NCI-H187 (cell line): Measurements from ENCODE around the gene CA10.
A peak's percentile ranks its signal among the peaks of the same experiment; 100 is the strongest.

Experiments
- DNase-seq, 2 experiments: peaks; one replicate each; lab custom pipeline; 2025; lab: John Stamatoyannopoulos, UW

Gene CA10

DNA sequence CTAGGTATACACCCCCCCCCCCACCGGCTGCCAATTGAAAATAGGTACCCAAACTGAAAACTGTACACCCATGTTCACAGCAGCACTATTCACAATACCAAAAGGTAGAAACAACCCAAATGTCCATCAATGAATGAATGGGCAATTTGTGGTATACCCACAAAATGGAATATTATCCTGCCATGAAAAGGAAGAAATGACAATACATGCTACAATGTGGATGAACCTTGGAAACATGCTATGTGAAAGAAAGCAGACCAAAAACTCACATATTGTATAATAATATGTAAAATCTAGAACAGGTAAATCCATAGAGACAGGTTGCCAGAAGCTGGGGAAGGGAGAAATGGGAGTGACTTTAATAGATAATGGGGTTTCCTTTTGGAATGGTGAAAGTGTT lies 480.6 kb downstream of the CA10 start:
- DNase-seq, result no peak

- DNase-seq, result no peak
Observed at GRCh38 chr17:51676691-51677487, 481.6 kb downstream of the CA10 start.

- DNase-seq, result no peak
Observed at GRCh38 chr17:51674579-51675255, 483.8 kb downstream of the CA10 start.

- no peak for DNase-seq
Observed at GRCh38 chr17:51673070-51673469, 485.4 kb downstream of the CA10 start.

- DNase-seq, result no peak
Observed at GRCh38 chr17:51672065-51672464, 486.4 kb downstream of the CA10 start.

- no peak for DNase-seq
Observed at GRCh38 chr17:51670899-51671298, 487.6 kb downstream of the CA10 start.

DNA sequence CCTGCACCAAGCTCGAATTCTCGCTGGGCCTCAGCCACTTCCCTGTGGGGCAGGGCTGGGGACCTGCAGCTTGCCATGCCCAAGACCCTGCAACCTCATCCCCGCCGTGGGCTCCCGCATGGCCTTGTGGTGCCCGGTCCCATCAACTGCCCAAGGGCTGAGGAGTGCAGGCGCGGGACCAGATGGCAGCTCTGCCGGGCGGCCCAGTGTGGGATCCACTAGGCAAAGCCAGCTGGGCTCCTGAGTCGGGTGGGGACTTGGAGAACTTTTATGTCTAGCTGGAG lies 489.6 kb downstream of the CA10 start:
- no peak for DNase-seq

- DNase-seq, result no peak
Observed at GRCh38 chr17:51668155-51668962, 490.2 kb downstream of the CA10 start.

- DNase-seq, result no peak
Observed at GRCh38 chr17:51667706-51668083, 490.8 kb downstream of the CA10 start.

DNA sequence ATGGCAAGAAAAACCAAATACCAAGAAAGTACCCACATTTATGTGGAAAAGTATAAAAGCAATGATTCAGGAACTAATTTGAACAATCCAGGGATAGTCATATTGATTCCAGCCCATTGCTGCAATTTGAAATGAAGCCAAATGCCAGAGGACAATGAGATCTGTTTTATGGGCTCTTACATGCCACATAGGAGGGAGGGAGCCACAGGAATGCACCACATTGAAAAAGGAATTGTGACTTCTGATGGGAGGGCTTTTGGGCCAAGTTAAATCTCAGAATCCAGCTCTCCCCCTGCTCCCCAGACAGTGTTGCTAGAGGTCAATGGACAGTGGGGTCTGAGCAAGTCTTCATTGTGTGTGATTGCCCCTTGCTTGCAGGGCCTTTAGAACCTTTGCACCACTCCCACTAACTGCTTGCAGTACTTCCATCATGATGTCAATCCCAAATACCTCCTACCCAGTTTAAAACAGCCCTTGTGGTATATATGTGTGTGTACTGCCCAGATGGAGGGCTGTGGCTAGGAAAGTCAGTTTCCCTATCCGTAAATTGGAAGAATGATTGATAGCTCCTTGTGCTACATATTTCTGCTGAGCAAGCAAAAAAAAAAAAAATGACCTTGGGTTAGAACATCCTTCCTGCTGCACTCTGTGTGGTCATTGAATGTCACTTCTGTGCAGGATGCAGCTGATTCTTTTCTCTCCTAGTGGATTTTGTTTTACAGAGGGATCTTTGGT lies 491.4 kb downstream of the CA10 start:
- no peak for DNase-seq

GRCh38 chr17:51662204-51663056 lies 496.1 kb downstream of the CA10 start:
- DNase-seq, result no peak

DNA sequence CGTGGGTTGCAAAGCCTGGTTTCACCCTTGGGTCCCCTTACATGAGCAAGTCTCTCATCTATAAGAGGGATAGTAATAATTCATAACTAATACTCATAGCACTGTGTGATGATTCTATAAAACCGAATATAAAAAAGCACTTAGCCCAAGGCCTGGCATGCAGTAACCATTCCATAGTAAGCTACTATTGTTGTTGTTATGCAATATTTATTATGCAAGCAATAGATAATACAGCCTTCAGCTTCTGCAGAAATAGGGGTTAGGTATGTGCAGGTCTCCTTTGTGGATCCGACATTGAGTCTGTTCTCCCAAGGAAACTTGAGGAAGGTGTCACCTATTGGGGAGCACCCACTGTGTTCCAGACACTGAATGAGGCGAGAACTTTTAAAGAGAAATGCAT lies 497.1 kb downstream of the CA10 start:
- no peak for DNase-seq

GRCh38 chr17:51660266-51660665 lies 498.2 kb downstream of the CA10 start:
- no peak for DNase-seq

DNA sequence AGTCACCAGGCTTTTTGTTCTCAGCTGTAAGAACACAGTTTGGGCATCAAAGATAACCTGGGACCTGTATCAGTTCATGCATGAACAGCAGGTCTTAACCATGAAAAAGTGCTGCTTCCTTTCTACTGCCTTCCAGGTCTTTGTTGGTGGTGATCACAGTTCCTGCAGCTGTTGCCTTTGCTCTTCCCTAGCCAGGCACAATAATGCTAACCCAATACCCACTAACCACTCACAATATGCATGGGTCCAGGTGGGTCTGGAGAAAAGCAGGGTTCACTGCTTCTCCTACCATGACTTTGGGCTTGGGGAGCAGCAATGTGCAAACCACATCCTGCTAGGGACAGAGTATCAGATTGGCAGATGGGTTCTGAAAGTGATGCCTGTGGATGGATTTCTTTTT lies 501.3 kb downstream of the CA10 start:
- no peak for DNase-seq

GRCh38 chr17:51653878-51654277 lies 504.6 kb downstream of the CA10 start:
- no peak for DNase-seq

DNA sequence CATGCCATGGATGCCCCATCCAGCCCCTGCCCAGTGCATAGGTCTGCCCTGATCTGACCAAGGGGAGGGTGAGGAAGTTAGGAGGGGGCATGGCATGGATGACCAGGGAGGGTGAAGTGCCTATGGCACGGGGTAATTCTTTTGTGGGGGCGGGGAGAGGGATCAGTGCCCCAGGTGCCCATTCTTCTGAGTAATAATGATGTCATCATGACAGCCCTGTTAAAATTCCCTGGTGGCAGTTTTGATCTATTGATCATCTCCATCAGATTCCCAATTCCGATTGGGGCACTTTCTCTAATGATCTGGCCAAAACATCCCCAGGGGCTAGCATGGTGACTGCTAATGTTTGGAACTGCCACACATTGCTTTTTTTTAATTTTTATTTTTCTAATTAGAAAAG lies 506.0 kb downstream of the CA10 start:
- DNase-seq, result no peak

GRCh38 chr17:51651513-51652298 lies 506.8 kb downstream of the CA10 start:
- DNase-seq, result no peak

DNA sequence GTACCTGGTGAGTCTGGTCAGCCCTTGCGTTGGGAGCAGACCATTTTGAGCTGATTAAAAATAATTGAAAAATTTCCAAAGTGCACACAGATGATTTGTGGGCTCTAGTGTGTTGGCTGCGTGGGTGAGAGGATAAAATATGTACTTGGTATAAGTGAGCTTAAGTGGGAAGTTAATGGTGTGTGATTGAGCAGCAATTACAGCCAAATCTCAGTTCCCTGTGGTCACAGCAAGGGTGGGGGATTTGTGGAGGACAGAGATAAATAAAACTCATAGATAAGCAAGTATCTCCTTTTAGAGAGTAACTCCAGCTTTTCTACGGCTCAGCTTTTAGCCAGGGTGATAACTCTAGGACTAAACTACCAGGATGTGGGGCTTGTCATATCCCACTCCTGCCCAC lies 507.7 kb downstream of the CA10 start:
- DNase-seq, result peak in 1 of 2 experiments; percentile 4

- DNase-seq, result no peak
Observed at GRCh38 chr17:51650202-51650601, 508.3 kb downstream of the CA10 start.

DNA sequence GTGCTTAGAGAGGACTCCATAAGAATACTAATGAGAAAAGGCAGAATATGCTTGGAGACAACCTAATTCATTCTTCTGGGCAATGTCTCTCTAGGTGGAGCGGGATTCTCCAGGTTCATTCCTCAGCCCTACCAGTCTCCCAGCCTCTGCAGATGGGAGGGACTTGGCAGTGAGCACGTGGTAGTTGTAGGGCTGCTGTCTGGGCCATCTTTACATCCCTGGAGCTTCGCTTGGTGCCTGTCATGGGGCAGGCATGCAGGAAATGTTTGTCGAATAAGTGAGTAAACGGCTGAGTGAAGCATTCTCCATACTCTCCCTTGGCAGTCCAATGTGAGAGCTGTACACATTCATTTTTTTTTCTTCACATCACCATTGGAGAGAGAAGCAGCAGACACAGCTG lies 510.7 kb downstream of the CA10 start:
- DNase-seq, result no peak

GRCh38 chr17:51647067-51647466 lies 511.4 kb downstream of the CA10 start:
- no peak for DNase-seq
